ENCODE results near the gene NAPEPLD. TPM values are rescaled to one million over a fixed set of nuclear protein-coding genes. Genes with fewer than 3 reads are reported as not detected.
A peak's percentile ranks its signal among the peaks of the same experiment; 100 is the strongest.
"Not testable (repeated sequence)": the region's sequence is repeated elsewhere in the genome, so short reads cannot be mapped to it uniquely, and the experiment has no call there.

NAPEPLD gene
- total RNA-seq, 1 donor from 2014 or later, result 7.6 TPM

DNA sequence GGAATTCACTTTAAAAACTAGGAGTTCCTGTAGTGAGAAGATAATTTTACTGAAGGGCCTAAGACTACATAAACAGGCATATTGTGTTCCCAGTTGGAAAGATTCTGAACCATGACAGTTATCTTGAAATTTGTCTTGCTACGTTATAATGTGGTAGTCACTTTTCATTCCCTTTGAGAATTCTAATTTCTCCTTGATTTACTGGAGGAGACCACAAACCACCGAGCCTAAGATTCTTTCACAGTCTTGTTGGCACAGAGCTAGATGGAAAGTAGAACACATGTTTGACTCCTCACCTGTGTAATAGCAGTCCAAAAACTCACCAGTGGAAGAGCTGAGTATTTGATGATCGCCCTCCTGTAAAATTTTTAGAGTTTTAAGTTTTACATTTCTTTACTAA lies 69.1 kb downstream of the NAPEPLD start:
- H3K9me3 Mint-ChIP-seq (ENCODE audit: unreplicated experiment), result no peaks in the 10 kb centered on the region
- peaks cover 11% of the 10 kb centered on the region for H3K36me3 ChIP-seq (ENCODE audit: insufficient read depth, low read length)
- no peak for FAIRE-seq

DNA sequence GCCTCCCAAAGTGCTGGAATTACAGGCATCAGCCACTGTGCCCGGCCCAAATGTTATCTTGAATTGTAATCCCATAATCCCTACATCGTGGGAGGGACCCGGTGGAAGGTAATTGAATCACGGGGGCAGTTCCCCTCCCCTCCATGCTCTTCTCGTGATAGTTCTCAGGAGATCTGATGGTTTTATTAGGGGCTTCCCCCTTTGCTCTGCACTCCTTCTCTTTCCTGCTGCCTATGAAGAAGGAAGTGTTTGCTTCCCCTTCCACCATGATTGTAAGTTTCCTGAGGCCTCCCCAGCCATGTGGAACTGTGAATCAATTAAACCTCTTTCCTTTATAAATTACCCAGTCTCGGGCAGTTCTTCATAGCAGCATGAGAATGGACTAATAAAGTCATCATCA lies 70.7 kb downstream of the NAPEPLD start:
- not testable (repeated sequence) for DNase-seq (ENCODE audit: low read depth); H3K4me1 Mint-ChIP-seq (ENCODE audit: low read depth, unreplicated experiment); H3K9me3 ChIP-seq (ENCODE audit: insufficient read depth, low read depth, low read length); H3K36me3 ChIP-seq (ENCODE audit: insufficient read depth, low read length); H3K27me3 Mint-ChIP-seq (ENCODE audit: low read depth, unreplicated experiment); H4K20me1 ChIP-seq (ENCODE audit: insufficient read depth, low read length); H3K27ac Mint-ChIP-seq (ENCODE audit: unreplicated experiment); H3K4me1 ChIP-seq (ENCODE audit: insufficient read depth, low read length); H2AFZ ChIP-seq (ENCODE audit: low read depth, low read length); H3K9me3 Mint-ChIP-seq (ENCODE audit: unreplicated experiment); H3K4me2 ChIP-seq (ENCODE audit: low read length); H3K9ac ChIP-seq (ENCODE audit: low read length); FAIRE-seq; H3K4me3 ChIP-seq (ENCODE audit: insufficient read depth, low read depth, low read length); H3K4me3 Mint-ChIP-seq (ENCODE audit: unreplicated experiment); H3K27ac ChIP-seq (ENCODE audit: low read depth, low read length); H3K27me3 ChIP-seq (ENCODE audit: insufficient read depth, low read length); H3K36me3 Mint-ChIP-seq (ENCODE audit: low read depth, unreplicated experiment)
- peaks cover 74% of the 10 kb centered on the region for H3K79me2 ChIP-seq (ENCODE audit: insufficient read depth, low read length)

More for the DNA sequence above, 69.1 kb downstream of the NAPEPLD start:
- Histone ChIP-seq H3K9ac (ENCODE audit: low read length) (no peak overlapping the region), H3K27ac (ENCODE audit: low read depth, low read length) (no peak overlapping the region), H2AFZ (ENCODE audit: low read depth, low read length) (no peak overlapping the region), H3K27me3 (ENCODE audit: insufficient read depth, low read length) (no peaks in the 10 kb centered on the region), H3K4me2 (ENCODE audit: low read length) (no peak overlapping the region), H3K4me1 (ENCODE audit: insufficient read depth, low read length) (no peaks in the 10 kb centered on the region), H3K9me3 (ENCODE audit: insufficient read depth, low read depth, low read length) (no peaks in the 10 kb centered on the region), H3K4me3 (ENCODE audit: insufficient read depth, low read depth, low read length) (no peak overlapping the region), H4K20me1 (ENCODE audit: insufficient read depth, low read length) (peaks cover 6% of the 10 kb centered on the region), H3K79me2 (ENCODE audit: insufficient read depth, low read length) (peaks cover 76% of the 10 kb centered on the region)
- Mint-ChIP-seq H3K27ac (ENCODE audit: unreplicated experiment) (no peak overlapping the region), H3K4me3 (ENCODE audit: unreplicated experiment) (no peak overlapping the region), H3K36me3 (ENCODE audit: low read depth, unreplicated experiment) (peaks cover 7% of the 10 kb centered on the region), H3K4me1 (ENCODE audit: low read depth, unreplicated experiment) (no peaks in the 10 kb centered on the region), H3K27me3 (ENCODE audit: low read depth, unreplicated experiment) (no peaks in the 10 kb centered on the region)
- TF ChIP-seq EZH2 (IDR thresholded peaks at IDR 0.05; ENCODE audit: insufficient read depth, low read length), result no peak
- TF ChIP-seq, protein P1, sequence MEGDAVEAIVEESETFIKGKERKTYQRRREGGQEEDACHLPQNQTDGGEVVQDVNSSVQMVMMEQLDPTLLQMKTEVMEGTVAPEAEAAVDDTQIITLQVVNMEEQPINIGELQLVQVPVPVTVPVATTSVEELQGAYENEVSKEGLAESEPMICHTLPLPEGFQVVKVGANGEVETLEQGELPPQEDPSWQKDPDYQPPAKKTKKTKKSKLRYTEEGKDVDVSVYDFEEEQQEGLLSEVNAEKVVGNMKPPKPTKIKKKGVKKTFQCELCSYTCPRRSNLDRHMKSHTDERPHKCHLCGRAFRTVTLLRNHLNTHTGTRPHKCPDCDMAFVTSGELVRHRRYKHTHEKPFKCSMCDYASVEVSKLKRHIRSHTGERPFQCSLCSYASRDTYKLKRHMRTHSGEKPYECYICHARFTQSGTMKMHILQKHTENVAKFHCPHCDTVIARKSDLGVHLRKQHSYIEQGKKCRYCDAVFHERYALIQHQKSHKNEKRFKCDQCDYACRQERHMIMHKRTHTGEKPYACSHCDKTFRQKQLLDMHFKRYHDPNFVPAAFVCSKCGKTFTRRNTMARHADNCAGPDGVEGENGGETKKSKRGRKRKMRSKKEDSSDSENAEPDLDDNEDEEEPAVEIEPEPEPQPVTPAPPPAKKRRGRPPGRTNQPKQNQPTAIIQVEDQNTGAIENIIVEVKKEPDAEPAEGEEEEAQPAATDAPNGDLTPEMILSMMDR (IDR thresholded peaks at IDR 0.05; ENCODE audit: insufficient read depth, low read depth, low read length), result no peak
- peak; percentile 41 for DNase-seq (ENCODE audit: low read depth)

DNA sequence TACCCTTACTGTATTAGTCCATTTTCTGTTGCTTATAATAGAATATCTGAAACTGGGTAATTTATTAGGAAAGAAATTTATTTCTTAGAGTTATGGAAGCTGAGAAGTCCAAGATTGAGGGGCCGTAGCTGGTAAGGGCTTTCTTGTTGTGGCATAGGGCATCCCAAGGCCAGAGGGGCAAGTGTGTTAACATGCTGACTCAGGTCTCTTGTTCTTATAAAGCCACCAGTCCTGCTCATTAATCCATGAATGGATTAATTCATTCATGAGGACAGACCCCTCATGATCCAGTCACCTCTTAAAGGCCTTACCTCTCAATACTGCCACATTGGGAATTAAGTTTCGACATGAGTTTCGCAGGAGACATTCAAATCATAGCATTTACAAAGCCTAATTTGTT lies 71.6 kb downstream of the NAPEPLD start:
- Histone ChIP-seq H3K27me3 (ENCODE audit: insufficient read depth, low read length) (no peaks in the 10 kb centered on the region), H3K4me1 (ENCODE audit: insufficient read depth, low read length) (peaks cover 9% of the 10 kb centered on the region), H3K4me3 (ENCODE audit: insufficient read depth, low read depth, low read length) (no peak overlapping the region), H3K36me3 (ENCODE audit: insufficient read depth, low read length) (no peaks in the 10 kb centered on the region), H3K4me2 (ENCODE audit: low read length) (no peak overlapping the region), H3K27ac (ENCODE audit: low read depth, low read length) (no peak overlapping the region), H3K9me3 (ENCODE audit: insufficient read depth, low read depth, low read length) (no peaks in the 10 kb centered on the region), H4K20me1 (ENCODE audit: insufficient read depth, low read length) (peaks cover 6% of the 10 kb centered on the region), H2AFZ (ENCODE audit: low read depth, low read length) (no peak overlapping the region), H3K9ac (ENCODE audit: low read length) (no peak overlapping the region), H3K79me2 (ENCODE audit: insufficient read depth, low read length) (peaks cover 65% of the 10 kb centered on the region)
- Mint-ChIP-seq H3K4me1 (ENCODE audit: low read depth, unreplicated experiment) (peaks cover 3% of the 10 kb centered on the region), H3K4me3 (ENCODE audit: unreplicated experiment) (no peak overlapping the region), H3K9me3 (ENCODE audit: unreplicated experiment) (no peaks in the 10 kb centered on the region), H3K36me3 (ENCODE audit: low read depth, unreplicated experiment) (peaks cover 7% of the 10 kb centered on the region), H3K27ac (ENCODE audit: unreplicated experiment) (no peak overlapping the region), H3K27me3 (ENCODE audit: low read depth, unreplicated experiment) (no peaks in the 10 kb centered on the region)
- no peak for DNase-seq (ENCODE audit: low read depth)
- TF ChIP-seq EZH2 (IDR thresholded peaks at IDR 0.05; ENCODE audit: insufficient read depth, low read length), result no peak
- TF ChIP-seq, protein P1 (IDR thresholded peaks at IDR 0.05; ENCODE audit: insufficient read depth, low read depth, low read length), result no peak
- FAIRE-seq, result no peak

Data from astrocyte (in vitro differentiated cells and primary cell).